ENCODE measurements around the gene PRSS1. TPM values are rescaled to one million over a fixed set of nuclear protein-coding genes. Genes with fewer than 3 reads are reported as not detected.

The PRSS1 gene
- total and polyA plus RNA-seq, 2 of the 8 experiments (the other 6 are each of a cell fraction or from before 2014, with no cell fraction given): 0.09 TPM; not detected in 1

DNA sequence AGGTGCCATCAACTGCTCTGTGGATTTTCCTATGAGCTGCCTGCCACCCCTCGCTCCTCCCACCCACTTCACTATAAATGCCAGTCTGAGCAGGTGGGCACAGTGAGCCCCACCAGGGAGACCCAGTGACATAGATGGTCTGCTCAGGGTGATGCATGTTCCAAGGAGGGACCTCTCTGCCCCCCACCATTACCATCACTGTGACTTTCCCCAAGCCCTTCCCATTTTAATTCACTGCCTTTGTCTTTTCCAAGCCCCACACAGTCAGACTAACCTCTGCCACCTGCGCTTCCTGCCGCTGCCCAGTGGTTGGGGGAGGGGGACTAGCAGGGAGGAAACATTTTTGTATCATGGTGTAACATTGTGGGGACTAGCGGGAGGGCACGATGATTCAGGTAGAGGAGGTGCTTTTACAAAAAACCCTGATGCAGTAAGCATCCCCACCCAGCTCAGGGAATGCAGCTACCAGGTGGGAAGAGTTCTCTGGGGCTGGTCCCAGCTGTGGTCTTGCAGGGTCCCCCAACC is 46.1 kb downstream of the PRSS1 start (continued):
- TF ChIP-seq ASH2L (IDR thresholded peaks at IDR 0.05; ENCODE audit: low read length) (no peak), TAF1 (IDR thresholded peaks at IDR 0.05; ENCODE audit: low read depth, low read length) (0 out of 2 replicates have a peak, but pooled peaks have one; percentile 55), RXRA (IDR thresholded peaks at IDR 0.05; ENCODE audit: insufficient read depth, low read depth, low read length) (0 out of 2 replicates have a peak, but pooled peaks have one; percentile 41), GABPA (IDR thresholded peaks at IDR 0.05; ENCODE audit: borderline replicate concordance, insufficient read depth, low read length) (no peak), SIX5 (IDR thresholded peaks at IDR 0.05; ENCODE audit: low read depth, low read length) (no peak), YY1 (IDR thresholded peaks at IDR 0.05; ENCODE audit: low read depth, low read length) (peak; percentile 40; the same call in 1 of the 2 replicates)
- TF ChIP-seq, protein P1, sequence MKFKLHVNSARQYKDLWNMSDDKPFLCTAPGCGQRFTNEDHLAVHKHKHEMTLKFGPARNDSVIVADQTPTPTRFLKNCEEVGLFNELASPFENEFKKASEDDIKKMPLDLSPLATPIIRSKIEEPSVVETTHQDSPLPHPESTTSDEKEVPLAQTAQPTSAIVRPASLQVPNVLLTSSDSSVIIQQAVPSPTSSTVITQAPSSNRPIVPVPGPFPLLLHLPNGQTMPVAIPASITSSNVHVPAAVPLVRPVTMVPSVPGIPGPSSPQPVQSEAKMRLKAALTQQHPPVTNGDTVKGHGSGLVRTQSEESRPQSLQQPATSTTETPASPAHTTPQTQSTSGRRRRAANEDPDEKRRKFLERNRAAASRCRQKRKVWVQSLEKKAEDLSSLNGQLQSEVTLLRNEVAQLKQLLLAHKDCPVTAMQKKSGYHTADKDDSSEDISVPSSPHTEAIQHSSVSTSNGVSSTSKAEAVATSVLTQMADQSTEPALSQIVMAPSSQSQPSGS (IDR thresholded peaks at IDR 0.05; ENCODE audit: low read length): no peak
- TF ChIP-seq, protein P2, sequence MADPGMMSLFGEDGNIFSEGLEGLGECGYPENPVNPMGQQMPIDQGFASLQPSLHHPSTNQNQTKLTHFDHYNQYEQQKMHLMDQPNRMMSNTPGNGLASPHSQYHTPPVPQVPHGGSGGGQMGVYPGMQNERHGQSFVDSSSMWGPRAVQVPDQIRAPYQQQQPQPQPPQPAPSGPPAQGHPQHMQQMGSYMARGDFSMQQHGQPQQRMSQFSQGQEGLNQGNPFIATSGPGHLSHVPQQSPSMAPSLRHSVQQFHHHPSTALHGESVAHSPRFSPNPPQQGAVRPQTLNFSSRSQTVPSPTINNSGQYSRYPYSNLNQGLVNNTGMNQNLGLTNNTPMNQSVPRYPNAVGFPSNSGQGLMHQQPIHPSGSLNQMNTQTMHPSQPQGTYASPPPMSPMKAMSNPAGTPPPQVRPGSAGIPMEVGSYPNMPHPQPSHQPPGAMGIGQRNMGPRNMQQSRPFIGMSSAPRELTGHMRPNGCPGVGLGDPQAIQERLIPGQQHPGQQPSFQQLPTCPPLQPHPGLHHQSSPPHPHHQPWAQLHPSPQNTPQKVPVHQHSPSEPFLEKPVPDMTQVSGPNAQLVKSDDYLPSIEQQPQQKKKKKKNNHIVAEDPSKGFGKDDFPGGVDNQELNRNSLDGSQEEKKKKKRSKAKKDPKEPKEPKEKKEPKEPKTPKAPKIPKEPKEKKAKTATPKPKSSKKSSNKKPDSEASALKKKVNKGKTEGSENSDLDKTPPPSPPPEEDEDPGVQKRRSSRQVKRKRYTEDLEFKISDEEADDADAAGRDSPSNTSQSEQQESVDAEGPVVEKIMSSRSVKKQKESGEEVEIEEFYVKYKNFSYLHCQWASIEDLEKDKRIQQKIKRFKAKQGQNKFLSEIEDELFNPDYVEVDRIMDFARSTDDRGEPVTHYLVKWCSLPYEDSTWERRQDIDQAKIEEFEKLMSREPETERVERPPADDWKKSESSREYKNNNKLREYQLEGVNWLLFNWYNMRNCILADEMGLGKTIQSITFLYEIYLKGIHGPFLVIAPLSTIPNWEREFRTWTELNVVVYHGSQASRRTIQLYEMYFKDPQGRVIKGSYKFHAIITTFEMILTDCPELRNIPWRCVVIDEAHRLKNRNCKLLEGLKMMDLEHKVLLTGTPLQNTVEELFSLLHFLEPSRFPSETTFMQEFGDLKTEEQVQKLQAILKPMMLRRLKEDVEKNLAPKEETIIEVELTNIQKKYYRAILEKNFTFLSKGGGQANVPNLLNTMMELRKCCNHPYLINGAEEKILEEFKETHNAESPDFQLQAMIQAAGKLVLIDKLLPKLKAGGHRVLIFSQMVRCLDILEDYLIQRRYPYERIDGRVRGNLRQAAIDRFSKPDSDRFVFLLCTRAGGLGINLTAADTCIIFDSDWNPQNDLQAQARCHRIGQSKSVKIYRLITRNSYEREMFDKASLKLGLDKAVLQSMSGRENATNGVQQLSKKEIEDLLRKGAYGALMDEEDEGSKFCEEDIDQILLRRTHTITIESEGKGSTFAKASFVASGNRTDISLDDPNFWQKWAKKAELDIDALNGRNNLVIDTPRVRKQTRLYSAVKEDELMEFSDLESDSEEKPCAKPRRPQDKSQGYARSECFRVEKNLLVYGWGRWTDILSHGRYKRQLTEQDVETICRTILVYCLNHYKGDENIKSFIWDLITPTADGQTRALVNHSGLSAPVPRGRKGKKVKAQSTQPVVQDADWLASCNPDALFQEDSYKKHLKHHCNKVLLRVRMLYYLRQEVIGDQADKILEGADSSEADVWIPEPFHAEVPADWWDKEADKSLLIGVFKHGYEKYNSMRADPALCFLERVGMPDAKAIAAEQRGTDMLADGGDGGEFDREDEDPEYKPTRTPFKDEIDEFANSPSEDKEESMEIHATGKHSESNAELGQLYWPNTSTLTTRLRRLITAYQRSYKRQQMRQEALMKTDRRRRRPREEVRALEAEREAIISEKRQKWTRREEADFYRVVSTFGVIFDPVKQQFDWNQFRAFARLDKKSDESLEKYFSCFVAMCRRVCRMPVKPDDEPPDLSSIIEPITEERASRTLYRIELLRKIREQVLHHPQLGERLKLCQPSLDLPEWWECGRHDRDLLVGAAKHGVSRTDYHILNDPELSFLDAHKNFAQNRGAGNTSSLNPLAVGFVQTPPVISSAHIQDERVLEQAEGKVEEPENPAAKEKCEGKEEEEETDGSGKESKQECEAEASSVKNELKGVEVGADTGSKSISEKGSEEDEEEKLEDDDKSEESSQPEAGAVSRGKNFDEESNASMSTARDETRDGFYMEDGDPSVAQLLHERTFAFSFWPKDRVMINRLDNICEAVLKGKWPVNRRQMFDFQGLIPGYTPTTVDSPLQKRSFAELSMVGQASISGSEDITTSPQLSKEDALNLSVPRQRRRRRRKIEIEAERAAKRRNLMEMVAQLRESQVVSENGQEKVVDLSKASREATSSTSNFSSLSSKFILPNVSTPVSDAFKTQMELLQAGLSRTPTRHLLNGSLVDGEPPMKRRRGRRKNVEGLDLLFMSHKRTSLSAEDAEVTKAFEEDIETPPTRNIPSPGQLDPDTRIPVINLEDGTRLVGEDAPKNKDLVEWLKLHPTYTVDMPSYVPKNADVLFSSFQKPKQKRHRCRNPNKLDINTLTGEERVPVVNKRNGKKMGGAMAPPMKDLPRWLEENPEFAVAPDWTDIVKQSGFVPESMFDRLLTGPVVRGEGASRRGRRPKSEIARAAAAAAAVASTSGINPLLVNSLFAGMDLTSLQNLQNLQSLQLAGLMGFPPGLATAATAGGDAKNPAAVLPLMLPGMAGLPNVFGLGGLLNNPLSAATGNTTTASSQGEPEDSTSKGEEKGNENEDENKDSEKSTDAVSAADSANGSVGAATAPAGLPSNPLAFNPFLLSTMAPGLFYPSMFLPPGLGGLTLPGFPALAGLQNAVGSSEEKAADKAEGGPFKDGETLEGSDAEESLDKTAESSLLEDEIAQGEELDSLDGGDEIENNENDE (IDR thresholded peaks at IDR 0.05; ENCODE audit: insufficient replicate concordance, low read length): no peak
- TF ChIP-seq, protein P3, sequence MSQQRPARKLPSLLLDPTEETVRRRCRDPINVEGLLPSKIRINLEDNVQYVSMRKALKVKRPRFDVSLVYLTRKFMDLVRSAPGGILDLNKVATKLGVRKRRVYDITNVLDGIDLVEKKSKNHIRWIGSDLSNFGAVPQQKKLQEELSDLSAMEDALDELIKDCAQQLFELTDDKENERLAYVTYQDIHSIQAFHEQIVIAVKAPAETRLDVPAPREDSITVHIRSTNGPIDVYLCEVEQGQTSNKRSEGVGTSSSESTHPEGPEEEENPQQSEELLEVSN (IDR thresholded peaks at IDR 0.05): no peak

All from H1 (cell line).